Mesangial cell (primary cell): ENCODE results near the gene TEX11. TPM values are rescaled to one million over a fixed set of nuclear protein-coding genes. Genes with fewer than 3 reads are reported as not detected.

Experiments
- total RNA-seq: library from RNA; depleted of rRNA; stranded (reverse); fragments of >200 nt; gene quantifications from 2 replicates; pipeline ENCODE4 v1.2.3, GENCODE V29; 2015

TEX11 gene
- total RNA-seq: not detected in 2 replicates

DNA sequence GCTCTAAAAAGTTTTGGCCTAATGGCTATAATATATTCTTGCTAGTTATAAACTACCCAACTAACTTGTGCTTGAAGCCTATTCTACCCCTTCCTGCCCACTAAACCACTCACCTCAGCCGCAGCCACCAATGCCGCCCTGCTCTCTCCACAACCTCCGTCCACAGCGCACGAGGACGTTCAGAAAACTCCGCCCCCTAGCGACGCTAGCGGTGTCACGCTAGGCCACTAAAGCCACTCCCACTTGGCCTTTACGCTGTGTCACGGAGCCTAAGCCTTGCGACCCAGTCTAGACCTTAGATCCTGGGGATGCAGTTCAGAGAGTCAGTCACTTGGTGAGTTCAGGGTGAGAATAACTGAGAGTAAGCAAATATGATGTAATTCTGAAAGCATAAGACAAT is at the start of gene TEX11:
TEX11 (minus strand) TSS at position 171 of the 400 bp plus-strand sequence. CDS start 922 bp downstream, outside the sequence.

Other genes starting within 250 kb of the TEX11 start
- gene SLC7A3, start 22.4 kb upstream of the TEX11 start, total RNA-seq: 0.16 and 0.38 TPM in 2 replicates
- 49.0 and 50.8 TPM in 2 replicates for gene SNX12, start 159.6 kb upstream of the TEX11 start, total RNA-seq
- 1.6 and 6.6 TPM in 2 replicates for gene FOXO4, start 187.1 kb upstream of the TEX11 start, total RNA-seq
- not detected in 2 replicates for gene CXorf65, start 198.0 kb upstream of the TEX11 start, total RNA-seq
- not detected in 2 replicates for gene IL2RG, start 202.9 kb upstream of the TEX11 start, total RNA-seq
- 19.6 and 42.5 TPM in 2 replicates for gene MED12, start 209.9 kb upstream of the TEX11 start, total RNA-seq
- gene NLGN3, start 236.1 kb upstream of the TEX11 start, total RNA-seq: 0.16 and 0.89 TPM in 2 replicates